GM18505 (cell line): Measurements from ENCODE around the gene HOXB2.

Experiments
- ATAC-seq: cut with Tn5 transposase; IDR thresholded peaks from one replicate; pipeline ENCODE4 v1.9.1; 2021; ENCODE audit not compliant: unreplicated experiment
- POLR2A ChIP-seq: IDR thresholded peaks from 4 replicates; pipeline ENCODE4 v1.6.1; 2011; ENCODE audit warnings: borderline replicate concordance; ENCODE audit not compliant: insufficient read depth, insufficient read length; ENCODE audit errors: extremely low read depth

The HOXB2 gene

GRCh38 chr17:48586355-48587258 lies 41.7 kb upstream of the HOXB2 start:
- TF ChIP-seq POLR2A: no peak
- no peak for ATAC-seq

DNA sequence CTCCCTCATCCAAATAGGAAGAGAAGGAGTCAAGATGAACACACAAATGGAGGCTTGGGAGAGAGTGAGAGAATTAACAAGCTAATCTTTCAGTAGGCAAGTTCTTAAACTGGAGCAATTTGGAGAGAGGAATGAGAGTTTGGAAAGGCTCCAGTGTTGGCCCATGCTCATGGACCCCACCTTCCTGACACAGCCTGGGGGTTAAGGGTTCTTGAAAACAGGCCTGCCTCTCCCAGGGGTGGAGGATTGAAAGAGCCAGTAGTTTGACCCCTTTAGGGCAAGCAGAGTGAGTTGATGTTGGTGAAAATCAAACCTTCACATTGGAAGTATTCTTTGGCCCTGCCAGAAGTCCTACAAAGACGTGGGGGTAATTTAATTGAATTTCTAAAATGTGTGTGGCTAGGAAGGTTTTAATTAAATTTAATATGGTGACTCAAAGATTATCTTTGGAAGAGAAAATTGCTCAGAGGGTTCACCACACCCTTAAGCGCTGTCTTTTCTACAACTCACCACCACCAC lies 39.4 kb upstream of the HOXB2 start:
- TF ChIP-seq POLR2A: no peak
- no peak for ATAC-seq

DNA sequence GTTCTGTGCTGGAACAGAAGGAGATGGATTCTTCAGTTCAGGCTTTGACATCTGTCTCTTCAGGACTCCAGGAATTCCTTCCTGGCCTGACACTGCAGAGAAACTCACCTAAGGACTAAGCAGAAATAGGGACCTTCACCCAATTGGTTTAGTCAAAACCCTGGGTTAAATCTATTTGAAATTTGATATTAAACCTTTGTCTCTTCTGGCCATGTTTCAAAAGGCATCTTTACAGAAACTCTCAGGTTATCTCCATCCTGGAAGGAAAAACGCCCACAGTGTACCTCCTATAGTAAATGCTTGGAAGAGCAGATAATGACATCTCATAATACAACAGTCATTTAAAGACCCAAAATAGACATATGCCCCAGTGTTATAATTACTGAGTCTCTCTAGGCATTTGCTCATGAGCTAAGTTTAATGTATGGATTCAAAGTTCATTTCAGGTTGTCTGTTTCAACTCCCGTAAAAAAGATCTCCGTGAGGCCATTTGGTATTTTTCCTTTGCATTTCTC lies 38.9 kb upstream of the HOXB2 start:
- TF ChIP-seq POLR2A: no peak
- ATAC-seq: no peak

DNA sequence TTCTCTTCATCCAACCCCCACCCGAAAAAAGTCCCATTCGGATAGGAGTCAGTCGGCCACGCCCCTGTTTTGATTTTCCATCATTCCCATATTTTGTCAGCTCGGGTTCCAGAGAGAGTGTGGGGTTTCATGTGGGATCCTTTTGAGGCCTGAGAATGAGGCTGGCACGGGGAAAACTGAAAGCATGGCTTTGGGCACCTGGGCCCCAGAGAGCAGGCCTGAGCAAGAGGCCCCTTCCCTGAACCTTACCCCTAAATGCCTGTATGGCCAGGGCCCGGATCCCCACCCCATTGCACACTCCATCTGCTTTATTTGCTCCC lies 37.8 kb upstream of the HOXB2 start:
- TF ChIP-seq POLR2A: no peak
- ATAC-seq: no peak

- ATAC-seq: no peak
- no peak for TF ChIP-seq POLR2A
These were observed 35.0 kb upstream of the HOXB2 start for GRCh38 chr17:48579760-48580554.

DNA sequence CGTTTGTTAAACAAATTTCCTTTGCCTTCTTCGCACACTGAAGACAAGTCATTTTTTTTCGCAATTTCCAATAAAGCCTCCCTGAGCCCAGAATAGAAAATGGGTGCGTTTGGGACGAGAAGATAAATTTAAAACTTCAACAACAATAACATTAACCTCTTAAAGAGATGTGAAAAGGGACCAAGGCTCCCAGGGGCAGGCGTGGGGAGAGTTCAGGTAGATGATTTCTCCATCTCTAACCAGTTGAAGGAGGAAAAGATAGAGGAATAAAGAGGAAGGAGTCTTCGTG lies 34.5 kb upstream of the HOXB2 start:
- ATAC-seq: no peak
- TF ChIP-seq POLR2A: no peak

DNA sequence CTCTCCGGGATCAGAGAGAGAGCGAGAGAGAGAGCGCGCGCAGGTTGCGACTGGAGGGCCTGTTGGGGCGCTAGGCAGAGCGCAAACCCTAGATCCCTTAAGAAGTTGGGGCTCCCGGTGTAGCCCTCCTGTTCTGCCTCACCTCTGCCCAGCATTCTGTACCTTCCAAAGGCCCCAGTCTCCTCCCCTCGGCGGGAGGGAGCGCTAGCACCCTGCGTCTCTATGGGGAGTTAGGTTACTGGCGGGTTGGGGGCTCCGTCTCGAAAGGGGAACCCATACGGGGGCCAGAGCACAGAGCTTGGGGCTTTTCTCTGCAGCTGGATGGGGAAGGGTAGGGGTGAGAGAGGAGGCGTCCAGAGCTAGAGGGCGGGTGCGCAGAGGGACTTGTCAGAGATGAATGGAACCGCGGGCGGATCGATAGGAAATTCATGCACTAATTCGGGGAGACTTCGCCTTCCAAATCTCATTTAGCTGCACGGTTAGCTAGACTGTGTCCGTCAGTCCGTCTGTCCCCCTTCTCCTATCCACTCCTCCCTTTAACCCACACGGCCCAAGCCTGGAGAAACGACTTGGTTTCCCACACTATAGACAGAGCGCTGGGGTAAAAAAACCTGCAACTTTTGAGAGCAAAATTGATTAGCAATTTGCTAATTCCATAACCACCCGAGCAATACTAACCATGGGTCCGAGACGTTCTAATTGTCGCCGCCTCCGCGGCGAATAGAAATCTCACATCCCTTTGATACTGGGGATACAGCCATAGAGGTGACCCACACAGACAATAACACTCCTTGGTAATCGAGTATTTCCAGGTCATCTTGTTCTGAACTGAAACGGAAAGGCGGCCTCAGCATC lies 33.9 kb upstream of the HOXB2 start:
- peak; percentile 35 for TF ChIP-seq POLR2A
- ATAC-seq: peak; percentile 21

DNA sequence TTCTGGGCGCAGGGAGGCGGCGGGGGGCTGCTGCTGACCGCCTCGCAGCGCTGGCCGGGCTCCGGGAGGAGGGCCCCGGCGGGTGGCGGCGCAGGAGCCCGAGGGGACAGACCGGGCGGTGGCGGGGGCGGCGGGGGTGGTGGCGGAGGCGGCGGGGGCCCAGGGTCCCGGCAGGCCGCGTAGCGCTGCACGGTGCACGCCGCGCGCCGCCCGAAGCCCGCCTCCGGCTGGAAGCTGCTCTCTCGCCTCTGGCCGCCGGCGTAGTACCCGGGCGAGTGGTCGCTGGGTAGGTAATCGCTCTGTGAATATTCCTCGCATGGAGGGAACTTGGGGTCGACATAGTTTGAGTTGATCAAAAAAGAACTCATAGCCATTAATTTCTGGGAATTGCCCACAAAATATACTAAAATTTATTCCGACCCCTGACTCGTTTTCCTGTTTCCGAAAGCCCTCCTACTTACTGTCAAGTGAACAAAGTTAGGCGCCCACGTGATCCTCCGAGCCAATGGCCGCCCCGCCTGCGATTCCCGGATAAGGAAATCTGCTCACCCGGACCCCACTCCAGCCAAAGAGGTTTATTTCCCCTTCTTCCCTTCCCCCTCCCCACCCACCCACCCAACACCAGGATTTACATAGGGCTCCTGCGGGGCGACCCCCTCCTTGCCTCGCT lies 33.2 kb upstream of the HOXB2 start, which contains the start of gene HOXB4:
Gene HOXB4 (minus strand): TSS at position 405 of the 670 bp plus-strand sequence. CDS start 31 bp downstream, at position 374.
- ATAC-seq: peak; percentile 54
- peak; percentile 46 for TF ChIP-seq POLR2A

- peak; percentile 15 for ATAC-seq
- TF ChIP-seq POLR2A: no peak
These were observed 32.5 kb upstream of the HOXB2 start for GRCh38 chr17:48577330-48577945.

DNA sequence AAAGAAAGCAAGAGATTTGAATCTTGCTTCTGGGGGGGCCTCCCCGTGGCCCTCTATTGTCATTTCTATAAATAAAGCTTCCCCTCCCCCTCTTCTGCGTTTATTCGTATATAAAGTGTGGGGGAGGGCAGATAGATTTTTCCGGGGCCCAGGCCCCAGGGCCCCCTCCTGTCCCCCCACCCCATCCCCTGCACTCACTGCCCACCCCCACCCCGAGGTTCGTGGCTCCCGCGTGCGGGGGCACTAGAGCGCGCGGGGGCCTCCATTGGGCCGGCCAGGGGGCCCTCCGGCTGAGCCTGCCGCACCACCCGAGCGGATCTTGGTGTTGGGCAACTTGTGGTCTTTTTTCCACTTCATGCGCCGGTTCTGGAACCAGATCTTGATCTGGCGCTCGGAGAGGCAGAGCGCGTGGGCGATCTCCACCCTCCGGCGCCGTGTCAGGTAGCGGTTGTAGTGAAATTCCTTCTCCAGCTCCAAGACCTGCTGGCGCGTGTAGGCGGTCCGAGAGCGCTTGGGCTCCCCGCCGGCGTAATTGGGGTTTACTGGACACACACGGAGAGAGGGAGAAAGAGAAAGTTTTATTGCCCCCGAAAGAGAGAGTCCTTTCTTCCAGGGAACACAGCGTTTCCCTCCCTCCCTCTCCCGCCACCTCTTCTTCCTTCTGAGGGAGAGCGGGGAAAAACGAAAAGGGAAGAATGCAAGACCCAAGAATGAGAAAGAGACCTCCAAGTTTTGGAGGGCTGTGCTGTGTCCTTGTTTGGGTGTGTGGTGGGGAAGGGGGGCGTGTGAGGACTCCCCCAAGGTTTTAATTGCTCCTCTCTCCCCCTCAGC lies 31.8 kb upstream of the HOXB2 start:
- no peak for ATAC-seq
- TF ChIP-seq POLR2A: no peak
